ENCODE data around the gene ZNF787.
"Not testable (repeated sequence)": the region's sequence is repeated elsewhere in the genome, so short reads cannot be mapped to it uniquely, and the experiment has no call there.

ZNF787 gene

DNA sequence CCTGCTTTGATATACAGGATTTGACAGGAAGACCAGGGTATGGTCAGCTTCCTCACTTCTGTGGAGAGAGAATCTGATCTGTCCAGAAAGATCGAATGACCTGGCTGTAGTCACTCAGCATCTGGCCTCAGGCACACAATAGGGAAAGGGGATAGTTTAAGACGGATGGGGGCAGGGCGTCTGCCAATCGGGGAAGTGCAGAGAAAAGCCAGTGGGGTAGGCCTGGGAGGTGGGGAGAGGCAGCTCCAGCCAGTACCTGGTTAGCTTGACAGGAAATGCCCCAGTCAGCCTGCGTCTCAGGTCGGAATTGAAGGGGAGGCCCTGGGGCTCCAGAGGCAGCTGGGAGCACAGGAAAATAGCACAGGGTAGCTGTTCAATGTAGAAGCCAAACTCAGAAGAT, 32.4 kb upstream of the ZNF787 start:
- H3K4me3 ChIP-seq (ENCODE audit: low read length), result no peak overlapping the region
- peaks cover 16% of the 10 kb centered on the region for H3K36me3 ChIP-seq (ENCODE audit: insufficient read depth, low read length)
- H3K27me3 ChIP-seq (ENCODE audit: control insufficient read depth, insufficient read depth, low read length), result no peaks in the 10 kb centered on the region
- no peaks in the 10 kb centered on the region for H3K4me1 ChIP-seq (ENCODE audit: control insufficient read depth, insufficient read depth, low read length)
- no peaks in the 10 kb centered on the region for H3K9me3 ChIP-seq (replicated peaks; ENCODE audit: low read length)
- H3K9ac ChIP-seq (ENCODE audit: low read depth, low read length), result no peak overlapping the region
- H3K4me2 ChIP-seq (ENCODE audit: low read length), result no peak overlapping the region

GRCh38 chr19:56152644-56153043, 31.5 kb upstream of the ZNF787 start:
- Histone ChIP-seq H3K36me3 (ENCODE audit: insufficient read depth, low read length) (peaks cover 16% of the 10 kb centered on the region), H3K27me3 (ENCODE audit: control insufficient read depth, insufficient read depth, low read length) (no peaks in the 10 kb centered on the region), H3K4me1 (ENCODE audit: control insufficient read depth, insufficient read depth, low read length) (no peaks in the 10 kb centered on the region)

DNA sequence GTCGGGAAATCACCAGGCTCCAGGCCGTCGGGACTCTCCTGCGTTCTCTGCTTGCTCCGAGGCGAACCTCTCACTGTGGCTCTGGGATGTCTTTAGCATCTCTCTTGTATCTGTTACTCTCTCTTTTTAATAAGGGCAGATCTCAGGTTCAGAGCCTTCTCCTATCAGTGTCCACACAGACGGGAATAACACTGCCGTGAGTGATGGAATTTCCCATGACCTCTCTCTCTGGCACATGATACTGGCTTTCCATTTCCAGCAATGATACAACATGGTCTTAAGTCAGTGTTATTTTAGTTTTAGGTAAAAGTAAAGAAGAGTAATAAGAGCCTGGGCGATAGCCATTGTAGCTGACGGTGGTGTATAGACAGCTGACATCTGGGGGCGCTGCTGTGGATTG, 29.3 kb upstream of the ZNF787 start:
- no peaks in the 10 kb centered on the region for H3K27me3 ChIP-seq (ENCODE audit: control insufficient read depth, insufficient read depth, low read length)
- H3K4me3 ChIP-seq (ENCODE audit: low read length), result no peak overlapping the region
- H3K9me3 ChIP-seq (replicated peaks; ENCODE audit: low read length), result no peaks in the 10 kb centered on the region
- no peak overlapping the region for H3K4me2 ChIP-seq (ENCODE audit: low read length)
- peaks cover 20% of the 10 kb centered on the region for H3K36me3 ChIP-seq (ENCODE audit: insufficient read depth, low read length)
- H3K4me1 ChIP-seq (ENCODE audit: control insufficient read depth, insufficient read depth, low read length), result no peaks in the 10 kb centered on the region
- H3K9ac ChIP-seq (ENCODE audit: low read depth, low read length), result no peak overlapping the region

More at GRCh38 chr19:56152644-56153043, 31.5 kb upstream of the ZNF787 start:
- no peak overlapping the region for H3K4me3 ChIP-seq (ENCODE audit: low read length)
- H3K4me2 ChIP-seq (ENCODE audit: low read length), result no peak overlapping the region
- no peak overlapping the region for H3K9ac ChIP-seq (ENCODE audit: low read depth, low read length)
- H3K9me3 ChIP-seq (replicated peaks; ENCODE audit: low read length), result no peaks in the 10 kb centered on the region

DNA sequence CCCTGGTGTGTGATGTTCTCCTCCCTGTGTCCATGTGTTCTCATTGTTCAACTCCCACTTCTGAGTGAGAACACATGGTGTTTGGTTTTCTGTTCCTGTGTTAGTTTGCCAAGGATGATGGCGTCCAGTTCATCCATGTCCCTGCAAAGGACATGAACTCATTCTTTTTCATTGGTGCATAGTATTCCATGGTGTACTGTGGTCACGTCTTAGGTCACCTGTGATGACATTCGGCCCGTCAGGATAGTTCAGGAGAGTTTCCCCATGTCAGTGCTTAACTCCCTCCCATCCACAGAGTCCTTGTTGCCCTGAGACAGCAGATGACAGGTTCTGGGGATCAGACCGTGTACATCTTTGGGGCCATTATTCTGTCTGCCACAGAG, 28.6 kb upstream of the ZNF787 start:
- H3K9me3 ChIP-seq (replicated peaks; ENCODE audit: low read length), result no peaks in the 10 kb centered on the region
- H3K27me3 ChIP-seq (ENCODE audit: control insufficient read depth, insufficient read depth, low read length), result no peaks in the 10 kb centered on the region
- no peak overlapping the region for H3K4me3 ChIP-seq (ENCODE audit: low read length)
- H3K4me1 ChIP-seq (ENCODE audit: control insufficient read depth, insufficient read depth, low read length), result no peaks in the 10 kb centered on the region
- H3K9ac ChIP-seq (ENCODE audit: low read depth, low read length), result no peak overlapping the region
- peaks cover 20% of the 10 kb centered on the region for H3K36me3 ChIP-seq (ENCODE audit: insufficient read depth, low read length)
- H3K4me2 ChIP-seq (ENCODE audit: low read length), result no peak overlapping the region

GRCh38 chr19:56148955-56149655, 28.0 kb upstream of the ZNF787 start:
- peaks cover 20% of the 10 kb centered on the region for H3K36me3 ChIP-seq (ENCODE audit: insufficient read depth, low read length)

DNA sequence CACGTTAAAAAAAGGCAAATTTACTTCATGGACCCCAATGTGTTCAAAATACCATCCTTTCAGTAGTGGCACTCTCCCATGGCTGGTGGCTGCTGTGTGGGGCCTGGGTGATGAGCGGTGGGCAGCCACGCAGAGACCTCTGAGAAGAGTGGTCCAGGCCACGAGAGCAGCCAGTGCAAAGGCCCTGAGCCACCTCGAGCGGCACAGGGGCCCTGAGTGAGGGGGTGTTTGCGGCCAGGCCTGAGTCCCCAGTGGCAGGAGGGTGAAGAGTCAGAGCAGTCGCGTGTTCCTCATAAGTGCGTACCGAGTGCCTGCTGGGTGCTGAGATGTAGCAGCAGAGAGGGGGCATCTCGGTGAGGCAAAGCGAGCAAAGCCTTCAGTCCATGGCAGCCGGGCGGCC, 27.0 kb upstream of the ZNF787 start:
- Histone ChIP-seq H3K9me3 (replicated peaks; ENCODE audit: low read length) (no peaks in the 10 kb centered on the region), H3K4me2 (ENCODE audit: low read length) (no peak overlapping the region), H3K4me1 (ENCODE audit: control insufficient read depth, insufficient read depth, low read length) (no peaks in the 10 kb centered on the region), H3K4me3 (ENCODE audit: low read length) (no peak overlapping the region), H3K9ac (ENCODE audit: low read depth, low read length) (no peak overlapping the region), H3K36me3 (ENCODE audit: insufficient read depth, low read length) (peaks cover 20% of the 10 kb centered on the region), H3K27me3 (ENCODE audit: control insufficient read depth, insufficient read depth, low read length) (no peaks in the 10 kb centered on the region)

More at GRCh38 chr19:56148955-56149655, 28.0 kb upstream of the ZNF787 start:
- not testable (repeated sequence) for H3K4me3 ChIP-seq (ENCODE audit: low read length); H3K9me3 ChIP-seq (replicated peaks; ENCODE audit: low read length); H3K4me1 ChIP-seq (ENCODE audit: control insufficient read depth, insufficient read depth, low read length); H3K27me3 ChIP-seq (ENCODE audit: control insufficient read depth, insufficient read depth, low read length); H3K9ac ChIP-seq (ENCODE audit: low read depth, low read length); H3K4me2 ChIP-seq (ENCODE audit: low read length)

GRCh38 chr19:56147307-56147706, 26.2 kb upstream of the ZNF787 start:
- no peak overlapping the region for H3K4me2 ChIP-seq (ENCODE audit: low read length)
- peaks cover 20% of the 10 kb centered on the region for H3K36me3 ChIP-seq (ENCODE audit: insufficient read depth, low read length)
- H3K9ac ChIP-seq (ENCODE audit: low read depth, low read length), result no peak overlapping the region
- H3K27me3 ChIP-seq (ENCODE audit: control insufficient read depth, insufficient read depth, low read length), result no peaks in the 10 kb centered on the region
- no peak overlapping the region for H3K4me3 ChIP-seq (ENCODE audit: low read length)
- H3K9me3 ChIP-seq (replicated peaks; ENCODE audit: low read length), result no peaks in the 10 kb centered on the region
- H3K4me1 ChIP-seq (ENCODE audit: control insufficient read depth, insufficient read depth, low read length), result no peaks in the 10 kb centered on the region

- no peaks in the 10 kb centered on the region for H3K27me3 ChIP-seq (ENCODE audit: control insufficient read depth, insufficient read depth, low read length)
- H3K9ac ChIP-seq (ENCODE audit: low read depth, low read length), result no peak overlapping the region
- H3K36me3 ChIP-seq (ENCODE audit: insufficient read depth, low read length), result peaks cover 20% of the 10 kb centered on the region
- H3K9me3 ChIP-seq (replicated peaks; ENCODE audit: low read length), result no peaks in the 10 kb centered on the region
- no peak overlapping the region for H3K4me3 ChIP-seq (ENCODE audit: low read length)
- H3K4me1 ChIP-seq (ENCODE audit: control insufficient read depth, insufficient read depth, low read length), result peaks cover 4% of the 10 kb centered on the region
- no peak overlapping the region for H3K4me2 ChIP-seq (ENCODE audit: low read length)
Observed at GRCh38 chr19:56146904-56147303, 25.8 kb upstream of the ZNF787 start.

DNA sequence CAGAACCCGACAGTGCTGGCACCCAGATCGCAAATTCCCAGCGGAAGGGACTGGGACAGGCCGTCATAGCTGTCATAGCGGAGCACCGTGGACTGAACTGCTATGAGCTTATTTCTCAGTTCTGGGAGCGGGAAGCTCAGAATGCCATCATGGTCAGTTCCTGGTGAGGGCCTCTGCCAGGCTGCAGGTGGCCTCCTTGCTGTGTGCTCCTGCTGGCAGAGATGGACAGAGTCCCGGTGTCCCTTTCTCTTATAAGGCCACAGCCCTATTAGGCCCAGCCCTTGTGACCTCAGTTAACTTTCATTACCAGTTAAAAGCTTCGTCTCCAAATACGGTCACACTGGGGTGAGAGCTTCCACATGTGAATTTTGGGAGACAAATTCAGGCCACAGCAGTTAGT, 24.6 kb upstream of the ZNF787 start:
- H3K27me3 ChIP-seq (ENCODE audit: control insufficient read depth, insufficient read depth, low read length), result no peaks in the 10 kb centered on the region
- H3K9ac ChIP-seq (ENCODE audit: low read depth, low read length), result no peak overlapping the region
- H3K36me3 ChIP-seq (ENCODE audit: insufficient read depth, low read length), result peaks cover 20% of the 10 kb centered on the region
- no peaks in the 10 kb centered on the region for H3K9me3 ChIP-seq (replicated peaks; ENCODE audit: low read length)
- peaks cover 5% of the 10 kb centered on the region for H3K4me1 ChIP-seq (ENCODE audit: control insufficient read depth, insufficient read depth, low read length)
- no peak overlapping the region for H3K4me3 ChIP-seq (ENCODE audit: low read length)
- H3K4me2 ChIP-seq (ENCODE audit: low read length), result no peak overlapping the region

DNA sequence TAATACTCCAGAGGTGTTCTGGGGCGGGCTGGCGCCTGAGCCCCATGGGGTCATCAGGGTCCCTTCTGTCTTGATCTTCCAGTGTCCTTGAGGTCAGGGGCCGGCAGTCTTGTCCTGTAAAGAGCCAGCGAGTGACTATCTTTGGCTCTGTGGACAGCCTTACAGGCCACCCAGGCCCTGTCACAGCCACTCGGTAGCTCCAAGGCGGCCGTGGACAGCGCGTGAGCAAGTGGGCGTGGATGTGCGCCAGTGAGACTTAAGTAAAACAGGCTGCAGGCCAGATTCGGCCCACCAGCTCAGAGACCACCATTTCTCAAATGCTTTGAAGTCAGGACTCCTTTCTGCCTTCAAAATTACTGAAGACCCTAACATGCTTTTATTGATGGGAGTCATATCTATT, 23.7 kb upstream of the ZNF787 start:
- no peaks in the 10 kb centered on the region for H3K9me3 ChIP-seq (replicated peaks; ENCODE audit: low read length)
- no peak overlapping the region for H3K4me3 ChIP-seq (ENCODE audit: low read length)
- peaks cover 8% of the 10 kb centered on the region for H3K4me1 ChIP-seq (ENCODE audit: control insufficient read depth, insufficient read depth, low read length)
- no peak overlapping the region for H3K9ac ChIP-seq (ENCODE audit: low read depth, low read length)
- peaks cover 20% of the 10 kb centered on the region for H3K36me3 ChIP-seq (ENCODE audit: insufficient read depth, low read length)
- no peak overlapping the region for H3K4me2 ChIP-seq (ENCODE audit: low read length)
- no peaks in the 10 kb centered on the region for H3K27me3 ChIP-seq (ENCODE audit: control insufficient read depth, insufficient read depth, low read length)

DNA sequence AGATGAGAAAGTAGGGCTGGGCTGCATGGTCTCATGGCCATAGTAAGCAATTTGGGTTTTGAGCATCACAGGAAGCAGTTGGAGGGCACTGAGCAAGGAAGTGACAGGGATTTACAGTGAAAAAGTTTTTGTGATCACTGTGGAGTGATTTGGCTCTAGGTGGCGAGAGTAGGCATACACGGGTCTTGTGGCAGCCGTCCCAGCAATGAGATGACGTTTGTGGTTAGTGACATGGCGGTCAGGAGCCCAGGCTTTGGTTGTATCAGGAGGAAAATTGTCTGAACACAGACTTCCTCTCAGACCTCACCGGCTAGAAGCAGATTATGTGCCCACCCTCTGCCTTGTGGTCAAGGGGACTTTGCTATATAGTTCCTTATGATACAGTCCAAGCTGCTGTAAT, 23.3 kb upstream of the ZNF787 start:
- H3K27me3 ChIP-seq (ENCODE audit: control insufficient read depth, insufficient read depth, low read length), result no peaks in the 10 kb centered on the region
- no peak overlapping the region for H3K9ac ChIP-seq (ENCODE audit: low read depth, low read length)
- peaks cover 16% of the 10 kb centered on the region for H3K36me3 ChIP-seq (ENCODE audit: insufficient read depth, low read length)
- H3K9me3 ChIP-seq (replicated peaks; ENCODE audit: low read length), result no peaks in the 10 kb centered on the region
- H3K4me2 ChIP-seq (ENCODE audit: low read length), result no peak overlapping the region
- peaks cover 11% of the 10 kb centered on the region for H3K4me1 ChIP-seq (ENCODE audit: control insufficient read depth, insufficient read depth, low read length)
- no peak overlapping the region for H3K4me3 ChIP-seq (ENCODE audit: low read length)

GRCh38 chr19:56142897-56143434, 21.9 kb upstream of the ZNF787 start:
- Histone ChIP-seq H3K36me3 (ENCODE audit: insufficient read depth, low read length) (peaks cover 12% of the 10 kb centered on the region), H3K4me1 (ENCODE audit: control insufficient read depth, insufficient read depth, low read length) (peaks cover 11% of the 10 kb centered on the region), H3K9me3 (replicated peaks; ENCODE audit: low read length) (no peaks in the 10 kb centered on the region), H3K27me3 (ENCODE audit: control insufficient read depth, insufficient read depth, low read length) (no peaks in the 10 kb centered on the region), H3K4me2 (ENCODE audit: low read length) (no peak overlapping the region), H3K4me3 (ENCODE audit: low read length) (no peak overlapping the region), H3K9ac (ENCODE audit: low read depth, low read length) (no peak overlapping the region)

All from skeletal muscle satellite cell (primary cell).